Smooth muscle cell (in vitro differentiated cells): ENCODE results near the gene CUBN. TPM values are rescaled to one million over a fixed set of nuclear protein-coding genes. Genes with fewer than 3 reads are reported as not detected.
A peak's percentile ranks its signal among the peaks of the same experiment; 100 is the strongest.

Experiments
- DNase-seq: peaks from one replicate; lab custom pipeline; 2025; ENCODE audit not compliant: unreplicated experiment; lab: John Stamatoyannopoulos, UW
- H2AFZ ChIP-seq: fragments of 200-600 bp; sonication (generic); 2 replicates; pipeline ENCODE4 v1.6.0; 2016; ENCODE audit warnings: antibody characterized with exemption, low read depth, mild to moderate bottlenecking
- H3F3A ChIP-seq: fragments of 200-600 bp; sonication (generic); 2 replicates; pipeline ENCODE4 v1.6.0; 2017; ENCODE audit warnings: antibody characterized with exemption, low read depth
- H3K27ac ChIP-seq: fragments of 200-600 bp; sonication (generic); 2 replicates; pipeline ENCODE4 v1.5.1; 2016; ENCODE audit warnings: low read depth, mild to moderate bottlenecking
- H3K27me3 ChIP-seq: fragments of 200-600 bp; sonication (generic); 2 replicates; pipeline ENCODE4 v1.6.1; 2016; ENCODE audit warnings: low read depth, mild to moderate bottlenecking
- H3K36me3 ChIP-seq: fragments of 200-600 bp; sonication (generic); 2 replicates; pipeline ENCODE4 v1.5.1; 2016; ENCODE audit warnings: low read depth
- H3K4me1 ChIP-seq: fragments of 200-600 bp; sonication (generic); 2 replicates; pipeline ENCODE4 v1.5.1; 2016; ENCODE audit warnings: low read depth
- H3K4me2 ChIP-seq: fragments of 200-600 bp; sonication (generic); 2 replicates; pipeline ENCODE4 v1.6.0; 2016; ENCODE audit warnings: mild to moderate bottlenecking
- H3K4me3 ChIP-seq: fragments of 200-600 bp; sonication (generic); 2 replicates; pipeline ENCODE4 v1.5.1; 2016; ENCODE audit warnings: mild to moderate bottlenecking
- H3K79me2 ChIP-seq: fragments of 200-600 bp; sonication (generic); 2 replicates; pipeline ENCODE4 v1.6.0; 2016; ENCODE audit warnings: low read depth, mild to moderate bottlenecking
- H3K9ac ChIP-seq: fragments of 200-600 bp; sonication (generic); 2 replicates; pipeline ENCODE4 v1.6.0; 2016; ENCODE audit warnings: low read depth
- H3K9me3 ChIP-seq: fragments of 200-600 bp; sonication (generic); replicated peaks from 2 replicates; pipeline ENCODE4 v1.5.1; 2016; ENCODE audit warnings: low read depth
- H4K20me1 ChIP-seq: fragments of 200-600 bp; sonication (generic); 2 replicates; pipeline ENCODE4 v1.6.0; 2016; ENCODE audit warnings: low read depth
- whole genome bisulfite sequencing: methylation state at CpG from one replicate; pipeline ENCODE4 v1.1.7; 2016; ENCODE audit warnings: low lambda C conversion rate; 5-methylcytosine and 5-hydroxymethylcytosine counted together
- polyA plus RNA-seq: library from polyadenylated mRNA; unstranded; fragments of >200 nt; fragmentation: Nextera tagmentation; extraction: Ambion mirVana; gene quantifications from 2 replicates; pipeline ENCODE4 v1.2.1, GENCODE V29; 2016
- total RNA-seq: library from RNA; depleted of rRNA; stranded (reverse); fragments of >200 nt; gene quantifications from 2 replicates; pipeline ENCODE4 v1.2.3, GENCODE V29; 2014
- TF ChIP-seq, protein P1 (sequence below): fragments of 200-600 bp; sonication (generic); IDR thresholded peaks from 2 replicates; pipeline ENCODE4 v1.5.1; 2017; ENCODE audit warnings: borderline replicate concordance, mild to moderate bottlenecking, antibody characterized with exemption; ENCODE audit not compliant: insufficient read depth, poor library complexity, severe bottlenecking

Gene CUBN
- total and polyA plus RNA-seq, 2 experiments from 2014 or later = 0.62 to 4.7 TPM

DNA sequence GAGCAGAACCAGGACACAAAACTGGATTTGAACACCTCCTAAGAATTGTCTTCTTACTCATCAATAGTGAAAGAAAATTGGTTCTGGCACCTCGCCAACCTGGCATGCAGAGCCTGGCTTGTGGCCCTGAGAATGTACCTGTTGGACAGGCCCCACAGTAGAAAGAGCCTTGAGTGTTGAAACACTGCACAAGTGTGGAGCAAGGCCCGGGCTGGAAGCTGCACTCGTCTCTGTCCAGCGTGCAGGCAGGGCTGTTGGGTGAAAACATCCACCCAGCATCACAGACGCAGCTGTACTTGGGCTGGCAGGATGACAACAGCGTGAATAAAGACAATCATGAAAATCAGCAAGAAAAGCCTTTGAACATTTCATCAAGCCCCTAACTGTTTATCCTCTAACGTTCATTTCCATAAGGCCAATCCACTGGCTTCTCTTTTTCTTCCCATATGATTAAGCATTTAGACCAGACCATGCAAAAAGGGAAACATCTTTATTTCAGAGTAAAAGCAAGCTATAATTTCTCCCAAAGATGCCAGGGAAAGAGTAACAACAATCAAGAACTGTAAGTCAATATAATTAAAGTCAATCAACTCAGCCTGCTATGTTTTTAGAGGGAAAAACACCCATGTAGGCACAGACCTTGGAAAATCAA lies 15.6 kb downstream of the CUBN start:
- WGBS = 43% methylated on average over 7 of the region's 7 CpGs
- H3F3A ChIP-seq = no peaks in the 10 kb centered on the region
- H4K20me1 ChIP-seq = no peaks in the 10 kb centered on the region
- no peaks in the 10 kb centered on the region for H3K79me2 ChIP-seq
- no peak overlapping the region for H3K4me3 ChIP-seq
- H3K4me2 ChIP-seq = no peak overlapping the region
- no peaks in the 10 kb centered on the region for H3K27me3 ChIP-seq
- no peaks in the 10 kb centered on the region for H3K4me1 ChIP-seq
- no peaks in the 10 kb centered on the region for H3K9me3 ChIP-seq
- TF ChIP-seq, protein P1, sequence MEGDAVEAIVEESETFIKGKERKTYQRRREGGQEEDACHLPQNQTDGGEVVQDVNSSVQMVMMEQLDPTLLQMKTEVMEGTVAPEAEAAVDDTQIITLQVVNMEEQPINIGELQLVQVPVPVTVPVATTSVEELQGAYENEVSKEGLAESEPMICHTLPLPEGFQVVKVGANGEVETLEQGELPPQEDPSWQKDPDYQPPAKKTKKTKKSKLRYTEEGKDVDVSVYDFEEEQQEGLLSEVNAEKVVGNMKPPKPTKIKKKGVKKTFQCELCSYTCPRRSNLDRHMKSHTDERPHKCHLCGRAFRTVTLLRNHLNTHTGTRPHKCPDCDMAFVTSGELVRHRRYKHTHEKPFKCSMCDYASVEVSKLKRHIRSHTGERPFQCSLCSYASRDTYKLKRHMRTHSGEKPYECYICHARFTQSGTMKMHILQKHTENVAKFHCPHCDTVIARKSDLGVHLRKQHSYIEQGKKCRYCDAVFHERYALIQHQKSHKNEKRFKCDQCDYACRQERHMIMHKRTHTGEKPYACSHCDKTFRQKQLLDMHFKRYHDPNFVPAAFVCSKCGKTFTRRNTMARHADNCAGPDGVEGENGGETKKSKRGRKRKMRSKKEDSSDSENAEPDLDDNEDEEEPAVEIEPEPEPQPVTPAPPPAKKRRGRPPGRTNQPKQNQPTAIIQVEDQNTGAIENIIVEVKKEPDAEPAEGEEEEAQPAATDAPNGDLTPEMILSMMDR = no peak
- H3K9ac ChIP-seq = no peak overlapping the region
- peak; percentile 5 for DNase-seq
- H3K27ac ChIP-seq = no peak overlapping the region
- H3K36me3 ChIP-seq = no peaks in the 10 kb centered on the region
- H2AFZ ChIP-seq = no peak overlapping the region

DNA sequence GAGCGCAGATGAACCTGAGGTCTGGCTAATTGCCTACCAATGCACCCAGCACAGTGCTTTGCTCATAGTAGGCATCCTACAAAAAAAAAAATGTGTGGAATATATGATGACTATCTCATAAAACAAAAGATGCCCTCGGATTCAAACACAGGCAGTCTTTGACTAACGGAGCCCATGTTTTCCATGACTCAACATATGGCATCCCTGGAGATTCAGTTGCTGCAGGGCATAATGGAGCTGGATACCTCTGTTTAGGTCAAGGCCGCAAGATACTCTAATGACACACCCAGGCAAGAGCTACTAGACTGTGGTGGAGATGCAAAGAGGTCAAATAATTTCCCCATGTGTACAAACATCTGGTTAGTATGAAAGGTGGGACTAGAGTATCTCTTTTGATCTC lies 16.3 kb downstream of the CUBN start:
- no peaks in the 10 kb centered on the region for H3K79me2 ChIP-seq
- H3K4me2 ChIP-seq = no peak overlapping the region
- no peak overlapping the region for H2AFZ ChIP-seq
- H4K20me1 ChIP-seq = no peaks in the 10 kb centered on the region
- H3K4me3 ChIP-seq = no peak overlapping the region
- H3K36me3 ChIP-seq = no peaks in the 10 kb centered on the region
- H3F3A ChIP-seq = no peaks in the 10 kb centered on the region
- H3K27ac ChIP-seq = no peak overlapping the region
- no peaks in the 10 kb centered on the region for H3K4me1 ChIP-seq
- H3K27me3 ChIP-seq = no peaks in the 10 kb centered on the region
- TF ChIP-seq, protein P1 = no peak
- no peak for DNase-seq
- H3K9me3 ChIP-seq = no peaks in the 10 kb centered on the region
- WGBS = 82% methylated on average over 4 of the region's 4 CpGs
- H3K9ac ChIP-seq = no peak overlapping the region

DNA sequence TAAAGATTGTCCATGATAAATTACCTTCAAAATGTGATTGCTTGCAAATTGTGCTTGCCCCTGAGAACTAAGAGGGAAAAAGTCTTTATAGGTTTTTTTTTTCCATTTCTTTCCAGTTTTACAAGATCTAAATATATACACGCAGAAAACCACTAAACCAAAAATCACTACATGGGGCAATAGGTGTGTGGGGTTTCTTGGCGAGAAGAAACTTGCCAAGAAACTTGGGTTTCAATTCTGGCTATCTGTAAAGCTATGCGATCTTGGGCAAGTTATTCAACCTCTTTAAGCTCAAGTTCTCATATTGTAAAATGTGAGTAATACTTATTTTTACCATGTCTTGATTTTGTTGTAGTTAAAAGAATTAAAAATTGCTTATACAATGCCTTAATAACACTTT lies 17.0 kb downstream of the CUBN start:
- Histone ChIP-seq H3K79me2 (no peaks in the 10 kb centered on the region), H3K36me3 (no peaks in the 10 kb centered on the region), H3K4me3 (no peak overlapping the region), H3K4me2 (no peak overlapping the region), H3F3A (no peaks in the 10 kb centered on the region), H4K20me1 (no peaks in the 10 kb centered on the region), H2AFZ (no peak overlapping the region), H3K9me3 (no peaks in the 10 kb centered on the region), H3K9ac (no peak overlapping the region), H3K27me3 (no peaks in the 10 kb centered on the region), H3K4me1 (no peaks in the 10 kb centered on the region), H3K27ac (no peak overlapping the region)
- no peak for DNase-seq
- TF ChIP-seq, protein P1 = no peak
- 56% methylated on average over 3 of the region's 3 CpGs for WGBS
